NCI-H2029 (cell line): ENCODE results near the gene ANXA4.
"Not testable (repeated sequence)": the region's sequence is repeated elsewhere in the genome, so short reads cannot be mapped to it uniquely, and the experiment has no call there.

Experiments used
- DNase-seq: peaks from one replicate; lab custom pipeline; 2025; lab: John Stamatoyannopoulos, UW

ANXA4 gene

DNA sequence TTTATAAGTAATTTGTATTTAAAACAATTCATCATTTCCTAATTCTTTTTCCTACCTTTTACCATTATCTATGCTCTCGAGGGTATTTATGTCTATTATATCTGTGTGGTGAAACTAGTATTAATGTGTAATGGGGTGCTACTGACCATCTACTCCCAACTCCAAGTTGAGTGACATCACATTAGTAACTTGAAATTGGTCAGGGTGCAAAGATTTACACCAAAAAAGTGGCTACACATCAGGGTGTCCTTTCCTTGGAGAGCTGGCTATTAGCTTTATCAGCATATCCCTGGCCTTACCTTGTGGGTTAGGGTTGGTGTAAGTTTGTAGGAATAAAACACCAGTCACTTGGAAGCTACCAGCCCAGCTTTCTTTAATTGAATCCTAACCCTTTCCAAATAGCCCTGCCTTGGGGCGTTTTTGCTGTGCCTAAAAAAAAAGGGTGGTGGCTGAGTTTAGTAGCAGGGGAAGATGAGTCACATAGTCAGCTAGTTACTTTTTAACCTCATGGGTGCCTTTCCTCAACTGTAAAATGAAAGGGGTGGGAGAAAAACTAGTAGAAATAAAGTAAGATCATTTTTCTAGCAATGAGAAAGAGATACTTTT, 14.0 kb downstream of the ANXA4 start:
- no peak for DNase-seq

DNA sequence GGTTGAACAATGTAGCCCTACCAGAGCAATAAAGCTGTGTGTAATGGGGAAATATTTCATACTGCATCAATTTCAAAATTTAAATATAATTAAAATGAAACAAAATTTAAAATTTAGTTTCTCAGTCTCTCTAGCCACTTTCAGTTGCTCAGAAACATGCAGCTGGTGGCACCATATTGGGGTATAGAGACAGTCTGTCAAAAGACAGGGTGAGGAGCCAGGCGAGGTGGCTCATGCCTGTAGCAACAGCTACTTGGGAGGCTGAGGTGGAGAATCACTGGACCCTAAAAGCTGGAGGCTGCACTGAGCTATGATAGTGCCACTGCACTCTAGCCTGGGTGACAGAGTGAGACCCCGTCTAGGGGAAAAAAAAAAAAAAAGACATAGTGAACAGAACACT, 20.1 kb downstream of the ANXA4 start:
- no peak for DNase-seq

DNA sequence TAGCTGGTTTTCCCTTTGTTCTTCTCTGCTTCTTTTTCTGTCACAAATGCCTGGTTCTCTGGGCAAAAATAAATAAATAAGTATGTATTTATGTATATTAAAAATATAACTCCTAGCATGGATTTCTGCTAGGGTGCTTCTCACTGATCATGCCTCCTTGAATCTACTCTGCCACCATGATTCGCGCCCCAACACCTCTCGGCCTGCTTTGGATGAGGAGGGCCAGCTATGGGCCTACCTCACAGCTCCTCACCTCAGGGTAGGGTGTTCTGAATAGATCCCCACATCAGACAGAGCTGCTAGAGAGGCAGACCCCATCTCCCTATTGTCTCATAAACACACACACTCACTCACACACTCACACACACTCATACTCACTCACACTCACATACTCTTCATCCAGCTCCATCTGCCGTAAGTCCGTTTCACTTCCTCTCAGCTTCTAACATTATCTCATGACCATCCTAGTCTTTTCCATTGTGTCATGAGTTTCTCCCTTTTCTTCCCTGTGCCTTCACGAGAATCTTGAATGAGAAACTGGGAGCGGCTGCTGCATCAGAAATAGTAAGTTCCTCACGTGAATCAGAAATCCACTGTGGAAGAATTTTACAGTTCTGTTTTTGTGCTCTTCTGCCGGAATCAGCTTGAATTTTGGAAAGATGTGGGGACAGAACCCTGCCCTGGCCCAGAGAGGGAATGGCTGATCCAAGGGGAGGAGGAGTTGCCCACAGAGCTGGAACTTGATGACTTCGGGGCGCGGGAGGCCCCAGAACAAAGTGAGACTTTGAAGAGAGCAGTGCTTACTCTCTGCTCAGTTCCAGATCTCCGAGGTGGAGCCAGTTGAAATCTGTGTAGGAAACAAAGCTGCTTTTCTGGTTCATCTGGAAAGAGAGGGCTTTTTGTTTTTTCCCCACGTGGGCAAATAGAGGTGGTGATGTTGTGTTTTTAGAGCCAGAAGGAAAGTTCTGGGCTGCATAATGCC, 20.9 kb downstream of the ANXA4 start:
- DNase-seq, result no peak

DNA sequence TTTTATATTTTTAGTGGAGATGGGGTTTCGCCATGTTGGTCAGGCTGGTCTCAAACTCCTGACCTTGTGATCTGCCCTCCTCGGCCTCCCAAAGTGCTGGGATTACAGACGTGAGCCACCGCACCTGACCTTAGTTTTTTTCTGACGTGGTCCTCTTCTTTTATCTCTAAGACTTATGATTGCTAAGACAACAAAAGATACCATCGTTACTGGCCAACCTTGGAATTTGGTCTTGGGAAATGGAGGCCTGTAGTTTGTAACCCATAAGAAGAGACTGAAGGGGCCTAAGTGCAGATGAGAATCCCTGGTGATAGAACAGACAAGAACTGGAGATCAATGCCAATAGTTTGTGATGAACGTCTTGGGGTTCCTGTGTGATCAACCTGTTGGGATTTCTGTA, 21.9 kb downstream of the ANXA4 start:
- DNase-seq, result not testable (repeated sequence)

DNA sequence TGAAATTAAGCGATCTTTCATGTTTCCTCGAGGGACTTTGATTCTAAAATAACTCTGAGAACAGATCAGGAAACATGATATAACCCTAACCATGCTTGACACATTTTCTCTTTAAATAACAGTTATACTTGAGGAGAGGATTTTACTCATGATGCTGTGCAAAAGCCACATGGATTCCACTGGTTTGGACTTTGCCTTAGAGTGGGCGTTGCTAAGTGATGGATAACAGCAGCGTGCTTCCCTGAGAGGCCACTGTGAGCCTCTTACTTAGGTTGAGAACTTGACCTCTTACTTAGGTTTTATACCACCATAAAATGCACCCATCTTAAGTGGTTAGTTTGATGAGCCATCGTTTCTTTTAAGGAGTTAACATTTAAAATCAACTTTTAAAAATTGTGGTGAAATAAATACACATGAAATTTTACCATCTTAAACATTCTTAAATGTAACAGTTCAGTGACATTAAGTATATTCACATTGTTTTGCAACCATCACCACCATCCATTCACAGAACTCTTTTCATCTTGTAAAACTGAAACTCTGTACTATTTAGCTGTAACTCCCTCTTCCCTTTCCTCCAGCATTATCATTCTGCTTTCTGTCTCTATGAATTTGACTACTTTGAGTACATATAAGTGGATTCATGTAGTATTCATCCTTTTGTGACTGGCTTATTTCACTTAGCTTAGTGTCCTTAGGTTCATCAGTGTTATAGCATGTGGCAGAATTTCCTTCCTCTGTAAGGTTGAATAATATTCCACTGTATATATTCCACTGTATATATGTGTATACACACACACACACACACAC, 22.6 kb downstream of the ANXA4 start:
- DNase-seq, result no peak

DNA sequence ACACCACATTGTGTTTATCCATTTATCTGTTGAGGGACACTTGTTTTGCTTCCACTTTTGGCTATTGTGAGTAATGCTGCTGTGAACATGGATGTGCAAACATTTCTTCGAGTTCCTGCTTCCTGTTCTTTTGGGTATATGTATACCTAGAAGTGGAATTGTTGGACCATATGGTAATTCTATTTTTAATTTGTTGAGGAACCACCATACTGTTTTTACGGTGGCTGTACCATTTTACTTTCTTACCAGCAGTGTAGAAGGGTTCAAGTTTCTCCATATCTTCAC, 23.1 kb downstream of the ANXA4 start:
- DNase-seq, result no peak

DNA sequence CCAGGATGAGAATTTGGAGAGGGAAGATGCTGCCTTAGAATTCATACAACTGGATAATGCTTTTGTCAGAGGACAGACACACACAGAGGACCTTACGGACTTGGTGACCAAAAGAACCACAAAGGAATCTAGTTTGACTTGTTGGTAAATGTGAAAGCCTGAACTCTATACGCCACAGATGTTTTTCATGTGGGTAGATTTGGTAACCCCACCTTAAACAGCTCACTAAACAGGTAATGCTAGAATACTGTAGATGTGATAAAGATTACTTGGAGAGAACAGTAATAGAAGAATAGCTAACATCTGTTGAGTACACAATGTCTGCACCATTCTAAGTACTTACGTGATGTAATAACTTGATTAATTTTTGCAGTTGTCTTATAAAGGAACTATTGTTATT, 24.1 kb downstream of the ANXA4 start:
- no peak for DNase-seq

DNA sequence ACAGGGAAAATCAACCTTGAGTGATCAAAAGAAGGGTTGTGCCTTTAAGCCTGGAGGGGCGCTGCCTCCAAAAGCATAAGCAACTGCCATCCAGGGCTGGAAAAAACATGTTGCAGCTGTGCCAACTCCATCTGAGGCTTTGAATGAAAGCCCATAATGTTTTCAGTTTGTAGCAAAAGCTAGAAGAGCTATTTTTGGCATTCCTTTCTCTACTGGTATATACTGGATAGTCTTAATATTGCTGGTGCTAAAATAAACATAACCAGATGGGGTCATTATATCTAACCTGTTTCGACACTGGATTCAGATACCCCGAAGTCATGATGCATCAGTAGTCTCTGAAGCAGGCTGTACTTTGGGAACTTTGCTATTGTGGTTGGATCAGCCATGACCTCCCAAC, 25.1 kb downstream of the ANXA4 start:
- no peak for DNase-seq

DNA sequence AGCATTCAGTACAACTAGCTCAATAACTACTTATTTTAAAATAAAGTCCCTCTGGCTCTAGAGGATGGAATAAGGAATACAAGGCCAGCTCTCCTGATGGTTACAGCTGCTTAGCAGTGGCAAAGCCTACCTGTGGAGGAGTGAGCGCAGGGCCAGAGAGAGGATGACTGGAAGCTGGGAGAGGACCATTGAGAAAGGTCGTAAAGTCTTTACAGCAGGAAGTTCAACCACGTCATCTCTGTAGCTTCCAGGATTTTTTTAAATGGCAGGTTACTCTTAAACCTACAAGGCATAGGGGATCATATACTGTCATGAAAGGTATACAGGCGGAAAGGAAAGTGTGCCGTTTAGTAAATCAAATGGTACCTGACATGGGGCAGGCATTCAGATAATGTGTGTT, 26.3 kb downstream of the ANXA4 start:
- no peak for DNase-seq

DNA sequence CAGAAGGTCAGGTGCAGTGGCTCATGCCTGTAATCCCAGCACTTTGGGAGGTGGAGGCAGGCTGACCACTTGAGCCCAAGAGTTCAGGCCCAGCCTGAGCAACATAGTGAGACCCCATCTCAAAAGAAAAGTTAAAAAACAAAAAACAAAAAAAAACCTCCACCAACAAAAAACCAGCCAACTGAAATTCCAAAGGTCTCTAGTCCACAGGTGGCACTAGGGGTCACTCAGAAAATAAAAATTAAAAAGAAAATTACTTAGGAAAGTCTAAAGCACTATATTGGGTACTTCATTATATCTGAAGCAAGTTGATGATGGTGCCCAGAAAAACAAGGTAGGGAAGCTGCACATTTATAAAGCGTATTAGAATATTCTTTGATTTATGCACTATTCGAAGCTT, 26.9 kb downstream of the ANXA4 start:
- DNase-seq, result no peak

DNA sequence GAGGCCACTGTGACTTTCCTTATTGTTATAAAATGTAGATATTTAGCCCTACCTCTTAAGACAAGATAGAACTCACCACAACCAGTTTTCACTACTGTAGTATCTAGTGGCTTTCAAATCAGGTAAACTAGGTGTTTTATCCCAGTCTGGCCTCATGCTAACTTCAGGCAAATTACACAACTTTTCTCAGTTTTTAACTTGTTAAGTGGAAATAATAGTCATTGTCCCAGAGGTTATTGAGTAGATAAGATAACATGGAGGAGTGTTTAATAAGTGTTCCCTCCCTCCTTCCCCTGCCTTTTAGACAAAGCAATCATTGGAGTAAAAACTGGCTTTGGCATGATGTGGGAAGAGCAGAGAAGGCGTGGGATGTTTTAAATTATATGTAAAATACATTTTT, 27.3 kb downstream of the ANXA4 start:
- no peak for DNase-seq

DNA sequence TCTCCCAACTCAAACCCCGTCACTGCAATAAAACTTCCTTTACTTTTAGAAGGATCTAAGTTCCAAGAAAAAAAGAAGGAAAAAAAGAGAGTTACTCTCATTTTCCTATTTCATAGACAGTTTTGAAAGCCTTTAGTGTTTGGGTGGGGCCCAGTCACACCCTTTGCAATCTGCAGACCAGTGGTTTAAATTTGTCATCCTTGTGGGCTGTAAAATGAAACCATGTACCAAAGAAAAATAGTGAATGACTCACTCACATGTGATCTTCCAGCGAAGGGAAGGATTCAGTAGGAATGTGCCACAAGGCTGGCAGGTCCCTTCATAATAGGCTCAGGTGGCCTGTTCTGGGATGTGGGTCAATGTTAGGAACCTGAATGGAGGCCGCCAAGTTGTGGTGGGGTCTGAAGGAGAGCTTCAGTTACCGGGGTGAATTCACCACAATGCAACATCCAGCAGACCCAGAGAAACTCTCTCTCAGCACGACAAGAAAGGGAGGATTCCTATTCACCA, 28.3 kb downstream of the ANXA4 start:
- DNase-seq, result no peak

DNA sequence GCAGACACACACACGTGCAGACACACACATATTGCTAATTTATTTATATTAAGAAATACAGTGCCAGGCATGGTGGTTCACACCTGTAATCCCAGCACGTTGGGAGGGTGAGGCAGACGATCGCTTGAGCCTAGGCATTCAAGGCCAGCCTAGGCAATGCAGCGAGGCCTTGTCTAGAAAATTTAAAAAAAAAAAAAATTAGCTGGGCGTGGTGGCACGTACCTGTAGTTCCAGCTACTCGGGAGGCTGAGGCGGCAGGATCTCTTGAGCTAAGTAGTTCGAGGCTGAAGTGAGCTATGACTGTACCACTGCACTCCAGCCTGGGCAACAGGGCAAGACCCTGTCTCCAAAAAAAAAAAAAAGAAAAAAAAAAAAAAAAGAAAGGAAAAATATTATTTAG, 28.8 kb downstream of the ANXA4 start:
- no peak for DNase-seq

DNA sequence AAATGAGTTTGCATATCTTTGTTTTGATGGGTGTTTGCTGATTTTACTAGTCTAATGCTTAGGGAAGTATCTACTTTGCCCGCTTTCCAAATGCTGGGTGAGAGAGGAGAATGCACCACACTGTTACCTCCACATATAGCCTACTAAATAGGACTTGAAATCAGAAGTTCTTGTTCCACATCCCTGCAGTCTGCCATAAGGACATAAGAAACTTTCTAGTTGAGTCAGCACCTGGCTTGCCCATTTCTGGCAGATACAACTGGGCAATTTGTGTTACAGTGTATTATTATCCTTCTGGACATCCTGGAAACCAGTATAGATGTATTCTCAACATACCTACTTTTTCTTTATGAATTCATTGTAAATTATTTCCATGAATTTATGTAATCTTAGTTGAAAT, 29.5 kb downstream of the ANXA4 start:
- no peak for DNase-seq

DNA sequence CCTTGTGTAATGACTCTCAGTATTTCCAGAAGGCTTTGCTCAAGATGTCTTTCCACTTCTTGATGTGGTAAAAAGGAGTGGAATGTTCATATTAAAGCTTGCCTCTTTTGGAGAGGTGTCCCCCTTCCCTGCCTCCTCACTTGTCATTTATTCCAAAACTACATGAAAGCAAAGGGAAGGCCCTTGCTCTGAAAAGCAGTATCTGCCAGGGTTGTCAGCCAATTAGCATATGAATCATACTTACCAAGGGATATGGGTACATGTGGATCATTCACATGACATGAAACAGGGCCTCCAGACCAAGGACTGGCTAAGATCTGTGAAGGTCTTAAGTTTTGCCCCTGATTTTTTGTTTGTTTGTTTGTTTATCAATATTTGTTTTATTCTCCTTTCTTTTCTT, 31.3 kb downstream of the ANXA4 start:
- DNase-seq, result no peak

DNA sequence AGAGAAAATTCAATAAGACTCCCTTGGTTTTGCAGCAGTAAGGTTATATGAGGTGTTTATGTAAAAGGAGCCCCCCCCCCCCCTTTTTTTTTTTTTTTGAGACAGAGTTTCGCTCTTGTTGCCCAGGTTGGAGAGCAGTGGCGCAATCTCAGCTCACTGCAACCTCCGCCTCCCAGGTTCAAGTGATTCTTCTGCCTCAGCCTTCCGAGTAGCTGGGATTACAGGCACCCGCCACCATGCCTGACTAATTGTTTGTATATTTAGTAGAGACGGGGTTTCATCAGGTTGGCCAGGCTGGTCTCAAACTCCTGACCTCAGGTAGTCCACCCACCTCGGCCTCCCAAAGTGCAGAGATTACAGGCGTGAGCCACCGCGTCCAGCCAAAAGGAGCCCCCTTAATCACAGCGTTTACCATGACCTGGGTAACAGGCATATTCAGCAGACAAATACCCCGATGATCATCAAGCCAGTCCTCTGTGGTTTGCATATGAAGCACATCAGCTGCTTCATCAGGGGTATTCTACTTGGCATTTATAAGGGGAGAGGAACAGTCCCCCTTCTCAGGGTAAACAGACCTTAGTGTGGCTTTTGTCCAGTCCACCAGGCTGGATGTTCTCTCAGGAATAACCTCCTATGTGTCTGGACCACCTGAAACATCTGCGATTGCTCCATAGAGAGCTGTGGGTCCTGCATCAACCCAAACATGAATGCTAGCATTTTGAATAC, 32.5 kb downstream of the ANXA4 start:
- DNase-seq, result not testable (repeated sequence)

DNA sequence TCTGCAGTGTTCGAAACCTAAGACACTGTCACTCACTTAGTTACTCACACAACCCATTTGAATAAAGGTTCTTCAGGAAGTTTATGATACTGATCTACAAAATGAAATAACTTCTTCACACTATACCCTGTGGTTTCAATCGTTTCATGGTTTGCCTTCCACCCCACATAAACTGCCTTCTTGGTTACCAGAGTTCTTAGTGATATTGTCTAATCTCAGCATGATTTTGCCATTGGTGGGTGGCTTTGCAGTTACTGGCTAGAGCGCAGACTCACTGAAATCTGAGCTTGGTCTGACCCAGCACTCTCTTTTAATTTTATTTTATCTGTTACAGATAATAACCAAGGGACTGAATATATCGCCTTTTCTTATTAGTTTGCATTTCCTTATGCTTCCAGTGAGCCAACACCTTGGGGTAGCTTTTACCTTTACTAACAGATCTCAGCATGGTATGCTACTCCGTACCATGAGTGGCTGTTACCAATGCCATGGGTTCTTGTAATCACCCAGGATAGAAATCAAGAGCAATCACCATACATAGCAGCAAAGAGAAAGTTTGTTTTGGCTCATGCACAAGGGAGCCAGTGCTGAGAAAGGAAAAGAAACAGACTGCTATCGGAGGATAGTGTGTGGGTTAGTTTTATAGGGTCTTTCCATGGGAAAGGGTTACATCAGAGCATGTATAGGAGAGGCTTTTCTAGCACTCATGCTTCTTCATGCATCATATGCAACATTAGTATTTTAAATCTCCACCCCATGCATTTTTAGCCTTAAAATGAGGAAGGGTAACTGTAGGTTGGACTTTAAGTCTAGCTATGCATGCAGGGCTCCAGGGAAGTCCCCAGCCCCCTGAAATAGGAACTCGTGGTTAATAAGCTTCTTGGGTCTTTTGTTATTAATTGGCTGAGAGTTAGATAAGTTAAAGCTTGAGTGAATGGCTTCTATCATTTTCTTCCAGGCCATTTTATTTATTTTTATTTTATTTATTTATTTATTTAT, 33.3 kb downstream of the ANXA4 start:
- DNase-seq, result no peak

DNA sequence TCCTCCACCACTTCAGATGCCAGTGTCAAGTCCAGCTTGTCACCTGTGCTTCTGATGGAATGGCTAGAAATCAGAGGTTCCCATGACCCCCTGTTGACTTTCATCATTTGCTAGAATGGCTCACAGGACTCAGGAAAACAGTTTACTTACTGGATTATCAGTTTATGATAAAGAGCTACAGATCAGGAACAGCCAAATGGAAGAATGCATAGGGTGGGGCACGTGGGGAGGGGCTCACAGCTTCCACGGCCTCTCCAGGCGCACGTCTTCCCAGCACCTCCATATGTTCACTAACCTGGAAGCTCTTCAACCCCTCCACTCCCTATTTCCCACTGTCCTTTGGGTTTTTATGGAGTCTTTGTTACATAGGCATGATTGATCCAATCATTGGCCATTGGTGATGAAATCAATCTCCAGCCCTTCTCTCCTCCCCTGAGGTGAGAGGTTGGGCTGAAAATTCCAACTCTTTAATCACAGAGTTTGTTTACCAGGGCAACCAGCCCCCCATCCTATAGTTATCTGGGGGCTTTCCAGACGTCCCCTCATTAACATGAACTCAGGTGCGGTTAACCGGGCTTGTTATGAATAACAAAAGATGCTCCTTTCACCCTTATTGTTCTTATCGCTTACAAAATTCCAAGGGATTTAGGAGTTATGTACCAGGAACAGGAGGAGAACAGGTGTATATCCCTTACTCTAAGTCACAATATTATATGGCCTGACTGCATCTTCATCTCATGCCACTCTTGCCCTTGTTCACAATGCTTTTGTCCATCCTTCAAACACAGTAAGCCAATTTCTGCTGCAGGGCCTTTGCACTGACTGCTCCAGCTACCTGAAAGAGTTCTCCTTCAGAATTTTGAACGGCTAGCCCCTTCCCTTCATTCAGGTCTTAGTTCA, 35.2 kb downstream of the ANXA4 start:
- DNase-seq, result no peak

DNA sequence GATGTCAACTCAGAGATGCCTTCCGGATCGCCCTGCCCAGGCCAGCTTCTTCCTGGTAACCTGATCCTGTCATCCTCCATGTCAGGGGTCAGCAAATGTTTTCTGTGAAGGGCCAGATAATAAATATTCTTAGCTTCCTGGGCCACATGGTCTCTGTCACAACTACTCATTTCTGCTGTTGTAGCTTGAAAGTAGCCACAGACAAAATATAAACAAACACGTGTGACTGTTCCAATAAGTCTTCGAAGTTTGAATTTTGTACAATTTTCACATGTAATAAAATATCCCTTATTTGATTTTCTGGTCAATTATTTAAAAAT, 35.8 kb downstream of the ANXA4 start:
- no peak for DNase-seq
